CD4-positive, alpha-beta T cell (primary cell): ENCODE data around the gene CDH13. TPM values are rescaled to one million over a fixed set of nuclear protein-coding genes. Genes with fewer than 3 reads are reported as not detected.

Source experiments
- ATAC-seq: fragments of 200-7000 bp; cut with Tn5 transposase; one replicate; pipeline ENCODE4 v1.10.0; 2022; ENCODE audit warnings: mild to moderate bottlenecking; ENCODE audit not compliant: poor library complexity
- CTCF ChIA-PET: fragments of 350-600 bp; sonication (Branson Sonifier 250); formaldehyde crosslinking; loops from one replicate; lab custom pipeline; 2021; ENCODE audit warnings: antibody characterized with exemption, inconsistent platforms; lab: Charles Lee
- POLR2A ChIA-PET: fragments of 350-600 bp; sonication (Branson Sonifier 250); formaldehyde crosslinking; loops from one replicate; lab custom pipeline; 2021; ENCODE audit warnings: antibody characterized with exemption, inconsistent platforms; lab: Charles Lee
- DNase-seq, 14 experiments: peaks; one replicate each; pipeline ENCODE4 v3.0.0-alpha.2; 2013 to 2020; ENCODE audit warnings: mixed read lengths in 2 of 14
- H3K27ac ChIP-seq, 2 donors: one replicate each; pipeline versions ENCODE4 v1.5.1 to v1.7.0; 2013; ENCODE audit warnings: low read length in 2 of 2, low read depth in 1 of 2, mild to moderate bottlenecking in 1 of 2
- H3K27me3 ChIP-seq, 2 experiments: 1 replicate in 1 of 2; 2 replicates in 1 of 2; pipeline versions ENCODE4 v1.6.1 to v1.7.0; 2013; ENCODE audit warnings: low read length in 2 of 2, control low read depth in 1 of 2, mild to moderate bottlenecking in 1 of 2, moderate library complexity in 1 of 2; ENCODE audit not compliant: insufficient read depth in 2 of 2, control insufficient read depth in 1 of 2
- H3K36me3 ChIP-seq: one replicate; pipeline ENCODE4 v1.6.1; 2013; ENCODE audit warnings: low read length, control low read depth; ENCODE audit not compliant: insufficient read depth
- H3K4me1 ChIP-seq: one replicate; pipeline ENCODE4 v1.6.1; 2013; ENCODE audit warnings: low read length, control low read depth; ENCODE audit not compliant: insufficient read depth
- H3K4me3 ChIP-seq: one replicate; pipeline ENCODE4 v1.5.1; 2013; ENCODE audit warnings: mild to moderate bottlenecking, low read length, moderate library complexity
- H3K9me3 ChIP-seq, 2 experiments: 1 replicate in 1 of 2; 2 replicates in 1 of 2; pipeline versions ENCODE4 v1.6.1 to v1.7.0; 2013; ENCODE audit warnings: low read length in 2 of 2, mild to moderate bottlenecking in 2 of 2, control low read depth in 1 of 2, moderate library complexity in 1 of 2; ENCODE audit not compliant: control insufficient read depth in 1 of 2, insufficient read depth in 1 of 2
- H3K27ac Mint-ChIP-seq: one replicate; pipeline ENCODE4 v1.8.0; 2020; ENCODE audit warnings: mixed read lengths
- H3K27me3 Mint-ChIP-seq: one replicate; pipeline ENCODE4 v1.8.0; 2021; ENCODE audit warnings: mixed read lengths
- H3K36me3 Mint-ChIP-seq: one replicate; pipeline ENCODE4 v1.8.0; 2021; ENCODE audit warnings: low read depth, mixed read lengths
- H3K4me1 Mint-ChIP-seq: one replicate; pipeline ENCODE4 v1.8.0; 2021; ENCODE audit warnings: low read depth, mixed read lengths
- H3K4me3 Mint-ChIP-seq: one replicate; pipeline ENCODE4 v1.8.0; 2020; ENCODE audit warnings: mild to moderate bottlenecking, mixed read lengths
- H3K9me3 Mint-ChIP-seq: one replicate; pipeline ENCODE4 v1.8.0; 2020; ENCODE audit warnings: mixed read lengths
- CTCF ChIP-seq: fragments of 200-600 bp; IDR thresholded peaks from one replicate; pipeline ENCODE4 v1.8.0; 2022; ENCODE audit warnings: antibody characterized with exemption, mild to moderate bottlenecking
- intact Hi-C, 2 experiments: fragments of 100-400 bp; cut with DNase I in 1 of 2; cut with micrococcal nuclease in 1 of 2; formaldehyde crosslinking; loops; one replicate each; pipeline versions ENCODE4 v1.15.1 to v1.9.0; 2023 to 2025; cut with DNase I, micrococcal nuclease
- total RNA-seq, 174 experiments: library from RNA in 2 of 174; stranded (reverse) in 2 of 174; gene quantifications; one replicate each; pipeline ENCODE4 v1.2.3 and lab custom pipeline; 2021 to 2026

CDH13 gene
- total RNA-seq, 2 experiments from 2014 or later, result not detected

GRCh38 chr16:82980810-82981209, 354.0 kb downstream of the CDH13 start:
- H3K27ac Mint-ChIP-seq, result no peak overlapping the region
- Histone ChIP-seq H3K27me3 (no peaks in the 10 kb centered on the region), H3K4me3 (no peak overlapping the region), H3K4me1 (no peaks in the 10 kb centered on the region), H3K9me3 (no peaks in the 10 kb centered on the region), H3K27ac (no peak overlapping the region), H3K36me3 (no peaks in the 10 kb centered on the region)
- DNase-seq (no peak), ATAC-seq (no peak)
- intact Hi-C loops, result no loop called here
- no peak overlapping the region for H3K4me3 Mint-ChIP-seq
- H3K4me1 Mint-ChIP-seq, result no peaks in the 10 kb centered on the region
- CTCF ChIA-PET, result no interaction called here
- POLR2A ChIA-PET, result no interaction called here
- peaks cover 2% of the 10 kb centered on the region for H3K9me3 Mint-ChIP-seq
- no peak for TF ChIP-seq CTCF
- no peaks in the 10 kb centered on the region for H3K36me3 Mint-ChIP-seq
- peaks cover 2% of the 10 kb centered on the region for H3K27me3 Mint-ChIP-seq

GRCh38 chr16:82987767-82988166, 361.0 kb downstream of the CDH13 start:
- Mint-ChIP-seq H3K9me3 (no peaks in the 10 kb centered on the region), H3K27me3 (peaks cover 4% of the 10 kb centered on the region), H3K4me3 (no peak overlapping the region), H3K27ac (no peak overlapping the region), H3K36me3 (no peaks in the 10 kb centered on the region), H3K4me1 (no peaks in the 10 kb centered on the region)
- ATAC-seq, result no peak
- no peaks in the 10 kb centered on the region for H3K9me3 ChIP-seq
- intact Hi-C loops, result no loop called here
- DNase-seq, result no peak
- CTCF ChIA-PET, result no interaction called here
- H3K4me1 ChIP-seq, result no peaks in the 10 kb centered on the region
- H3K27ac ChIP-seq, result no peak overlapping the region
- POLR2A ChIA-PET, result no interaction called here
- H3K4me3 ChIP-seq, result no peak overlapping the region
- no peaks in the 10 kb centered on the region for H3K27me3 ChIP-seq
- H3K36me3 ChIP-seq, result no peaks in the 10 kb centered on the region
- TF ChIP-seq CTCF, result no peak

- ATAC-seq (no peak), DNase-seq (no peak)
- no peaks in the 10 kb centered on the region for H3K4me1 Mint-ChIP-seq
- Histone ChIP-seq H3K4me3 (no peak overlapping the region), H3K36me3 (no peaks in the 10 kb centered on the region), H3K27me3 (no peaks in the 10 kb centered on the region), H3K4me1 (no peaks in the 10 kb centered on the region), H3K27ac (no peak overlapping the region), H3K9me3 (no peaks in the 10 kb centered on the region)
- no peaks in the 10 kb centered on the region for H3K36me3 Mint-ChIP-seq
- no peak overlapping the region for H3K4me3 Mint-ChIP-seq
- peaks cover 4% of the 10 kb centered on the region for H3K27me3 Mint-ChIP-seq
- no peaks in the 10 kb centered on the region for H3K9me3 Mint-ChIP-seq
- intact Hi-C loops, result no loop called here
- POLR2A ChIA-PET, result no interaction called here
- no peak overlapping the region for H3K27ac Mint-ChIP-seq
- no peak for TF ChIP-seq CTCF
- CTCF ChIA-PET, result no interaction called here
These were observed 363.4 kb downstream of the CDH13 start for GRCh38 chr16:82990155-82990554.
